ENCODE data around the gene POLR3B.

DNA sequence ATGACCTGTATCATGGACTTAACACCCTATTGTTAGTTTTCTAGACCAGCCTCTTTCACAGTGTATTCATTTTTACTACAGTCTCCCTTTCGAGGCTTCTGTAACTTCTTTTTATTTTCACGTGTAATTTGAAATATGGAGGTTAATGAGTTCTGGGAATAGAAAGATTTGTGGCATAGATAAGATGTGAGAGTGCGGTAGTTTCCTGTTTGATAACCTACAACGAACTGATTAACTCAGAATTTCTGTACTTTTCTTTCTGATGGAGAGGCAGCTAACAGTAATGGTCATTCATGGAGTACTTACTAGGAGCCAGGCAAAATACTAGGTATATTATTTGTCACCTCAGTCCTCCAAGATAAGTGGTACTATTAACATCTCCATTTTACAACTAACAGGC is 21.2 kb downstream of the POLR3B start:
- TF ChIP-seq CTCF (conservative IDR thresholded peaks at IDR 0.05) (no peak), EZH2 (IDR thresholded peaks at IDR 0.05; ENCODE audit: low read depth) (no peak)
